GM06990 (cell line): ENCODE data around the gene RGS10.
"Not testable (repeated sequence)": the region's sequence is repeated elsewhere in the genome, so short reads cannot be mapped to it uniquely, and the experiment has no call there.

ENCODE experiments used
- DNase-seq: peaks from one replicate; pipeline ENCODE4 v3.0.0-alpha.2; 2011; ENCODE audit not compliant: insufficient read length; ENCODE audit errors: extremely low read depth
- H3K27me3 ChIP-seq: replicated peaks from 2 replicates; pipeline ENCODE4 v1.6.0; 2011; ENCODE audit warnings: low read length; ENCODE audit not compliant: control insufficient read depth, insufficient read depth
- H3K36me3 ChIP-seq: 2 replicates; pipeline ENCODE4 v1.5.1; 2011; ENCODE audit warnings: low read length; ENCODE audit not compliant: control insufficient read depth, insufficient read depth
- H3K4me3 ChIP-seq: replicated peaks from 2 replicates; pipeline ENCODE4 v1.5.1; 2011; ENCODE audit warnings: low read depth, mild to moderate bottlenecking, control low read depth, low read length
- TF ChIP-seq, protein P1 (sequence below): IDR thresholded peaks from 2 replicates; pipeline ENCODE4 v1.5.1; 2011; ENCODE audit warnings: low read length, control low read depth, mild to moderate bottlenecking, inconsistent platforms; ENCODE audit not compliant: insufficient read depth, poor library complexity, severe bottlenecking

The RGS10 gene

DNA sequence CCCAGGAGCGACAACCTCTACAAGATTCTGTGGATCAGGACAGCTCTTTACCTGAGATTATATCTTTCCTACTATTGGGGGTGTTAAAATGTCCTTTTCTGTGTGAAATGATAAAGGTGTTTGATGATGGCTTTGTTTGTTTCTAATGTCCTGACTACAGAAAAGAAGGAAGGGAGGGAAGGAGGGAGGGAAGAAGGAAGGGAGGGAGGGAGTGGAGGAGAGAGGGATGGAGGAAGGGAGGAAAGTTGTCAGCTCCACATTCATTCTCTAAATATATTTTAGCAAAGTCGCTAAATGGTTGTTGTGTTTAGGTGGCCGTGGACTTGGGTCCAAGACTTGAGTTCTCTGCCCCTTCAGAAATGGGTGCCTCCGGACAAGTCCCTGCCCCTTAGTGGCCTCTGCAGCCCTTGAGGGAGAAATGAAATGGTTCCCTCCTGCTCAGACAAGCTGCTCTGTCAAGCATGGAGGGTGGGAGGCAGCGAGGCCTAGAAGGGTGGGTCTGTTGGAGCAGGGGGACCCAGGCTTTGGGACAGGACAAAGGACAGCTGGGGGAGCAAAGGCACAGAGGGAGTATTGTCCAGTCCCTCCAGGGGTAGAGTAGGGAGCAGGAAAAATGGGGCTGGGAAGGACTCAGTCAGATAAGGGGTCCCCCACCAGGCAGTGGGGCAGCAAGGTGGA is 4.4 kb downstream of the RGS10 start:
- TF ChIP-seq, protein P1, sequence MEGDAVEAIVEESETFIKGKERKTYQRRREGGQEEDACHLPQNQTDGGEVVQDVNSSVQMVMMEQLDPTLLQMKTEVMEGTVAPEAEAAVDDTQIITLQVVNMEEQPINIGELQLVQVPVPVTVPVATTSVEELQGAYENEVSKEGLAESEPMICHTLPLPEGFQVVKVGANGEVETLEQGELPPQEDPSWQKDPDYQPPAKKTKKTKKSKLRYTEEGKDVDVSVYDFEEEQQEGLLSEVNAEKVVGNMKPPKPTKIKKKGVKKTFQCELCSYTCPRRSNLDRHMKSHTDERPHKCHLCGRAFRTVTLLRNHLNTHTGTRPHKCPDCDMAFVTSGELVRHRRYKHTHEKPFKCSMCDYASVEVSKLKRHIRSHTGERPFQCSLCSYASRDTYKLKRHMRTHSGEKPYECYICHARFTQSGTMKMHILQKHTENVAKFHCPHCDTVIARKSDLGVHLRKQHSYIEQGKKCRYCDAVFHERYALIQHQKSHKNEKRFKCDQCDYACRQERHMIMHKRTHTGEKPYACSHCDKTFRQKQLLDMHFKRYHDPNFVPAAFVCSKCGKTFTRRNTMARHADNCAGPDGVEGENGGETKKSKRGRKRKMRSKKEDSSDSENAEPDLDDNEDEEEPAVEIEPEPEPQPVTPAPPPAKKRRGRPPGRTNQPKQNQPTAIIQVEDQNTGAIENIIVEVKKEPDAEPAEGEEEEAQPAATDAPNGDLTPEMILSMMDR, result no peak
- Histone ChIP-seq H3K36me3 (peaks cover 1% of the 10 kb centered on the region; the same call in 1 of the 2 replicates), H3K27me3 (no peaks in the 10 kb centered on the region), H3K4me3 (no peak overlapping the region)
- no peak for DNase-seq

DNA sequence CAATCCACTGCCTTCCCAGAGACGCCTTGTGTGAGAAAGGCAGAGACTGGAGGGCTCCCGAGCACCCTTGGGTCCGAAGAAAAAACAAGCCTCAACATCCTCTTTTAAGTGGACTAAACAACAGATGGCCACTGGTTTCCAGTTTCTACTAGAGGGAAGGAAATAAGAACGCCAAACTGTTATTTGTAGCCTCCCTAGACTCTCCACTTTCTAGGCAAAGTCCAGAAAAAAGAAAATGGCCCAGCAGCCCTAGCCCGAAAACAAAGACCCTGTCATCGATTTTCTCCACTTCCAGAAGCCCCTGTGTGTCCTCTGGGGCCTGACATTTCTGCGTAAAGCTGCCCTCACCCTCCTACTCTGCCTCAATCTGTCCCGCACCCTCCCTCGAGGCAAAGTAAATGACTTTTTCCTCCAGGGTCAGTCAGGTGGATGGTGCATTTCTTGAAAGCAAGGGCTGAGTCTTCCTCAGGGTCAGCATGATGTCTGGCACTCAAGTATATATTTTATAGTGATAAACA is 6.0 kb downstream of the RGS10 start:
- Histone ChIP-seq H3K27me3 (no peaks in the 10 kb centered on the region), H3K36me3 (peaks cover 1% of the 10 kb centered on the region; the same call in 1 of the 2 replicates), H3K4me3 (no peak overlapping the region)
- no peak for DNase-seq
- TF ChIP-seq, protein P1, result no peak

DNA sequence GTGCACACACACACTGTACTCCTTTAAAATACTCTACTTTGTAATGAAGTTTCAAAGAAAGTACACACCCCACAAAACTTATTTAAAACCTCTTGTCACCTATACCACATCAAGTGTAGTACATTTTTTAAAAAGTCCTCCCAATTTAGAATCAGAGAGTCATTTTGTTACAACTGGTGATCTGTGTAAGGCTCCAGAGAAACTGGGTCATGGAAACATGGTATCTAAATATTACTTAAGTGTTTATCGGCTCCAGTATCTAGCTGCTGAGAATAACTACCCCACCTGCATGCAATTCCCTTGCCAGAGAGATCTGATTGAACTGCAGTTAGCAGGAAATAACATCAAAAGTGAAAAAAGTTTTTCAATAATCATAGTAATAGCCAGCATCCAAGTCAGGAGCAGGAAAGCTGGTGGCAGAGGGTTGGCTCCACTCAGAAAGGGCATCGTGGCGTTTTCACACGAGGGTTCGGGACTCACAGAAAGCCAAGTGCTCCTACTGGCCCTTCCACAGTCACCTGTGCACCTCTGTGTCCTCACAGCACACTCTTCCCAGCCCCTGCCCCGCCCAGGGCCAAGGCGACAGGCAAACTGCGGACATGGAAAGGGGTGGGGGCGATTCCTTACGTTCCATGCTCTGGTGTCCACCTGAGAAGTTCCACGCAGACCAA is 6.5 kb downstream of the RGS10 start:
- TF ChIP-seq, protein P1, result no peak
- H3K4me3 ChIP-seq, result no peak overlapping the region
- DNase-seq, result no peak
- H3K36me3 ChIP-seq, result peaks cover 1% of the 10 kb centered on the region; the same call in 1 of the 2 replicates
- H3K27me3 ChIP-seq, result no peaks in the 10 kb centered on the region

DNA sequence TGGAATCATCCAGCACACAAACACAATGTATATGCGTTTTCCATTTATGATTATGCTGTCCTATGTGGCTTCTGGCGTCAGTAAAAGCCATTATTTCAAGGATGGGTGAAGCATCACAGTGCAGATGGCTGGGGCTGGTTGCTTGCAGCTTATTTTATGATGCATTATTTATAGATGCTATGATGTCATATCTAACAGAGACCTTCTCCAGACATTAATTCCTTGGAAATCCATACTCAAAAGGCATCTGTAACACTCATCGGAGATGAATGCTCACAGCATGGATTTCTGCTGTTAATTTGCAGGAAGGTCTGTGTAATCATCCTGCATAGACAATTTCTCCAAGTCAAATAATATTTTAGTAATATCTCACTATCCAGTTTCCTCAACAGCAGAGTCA is 7.2 kb downstream of the RGS10 start:
- H3K36me3 ChIP-seq, result peaks cover 1% of the 10 kb centered on the region; the same call in 1 of the 2 replicates
- H3K27me3 ChIP-seq, result no peaks in the 10 kb centered on the region
- TF ChIP-seq, protein P1, result no peak
- no peak overlapping the region for H3K4me3 ChIP-seq
- no peak for DNase-seq

DNA sequence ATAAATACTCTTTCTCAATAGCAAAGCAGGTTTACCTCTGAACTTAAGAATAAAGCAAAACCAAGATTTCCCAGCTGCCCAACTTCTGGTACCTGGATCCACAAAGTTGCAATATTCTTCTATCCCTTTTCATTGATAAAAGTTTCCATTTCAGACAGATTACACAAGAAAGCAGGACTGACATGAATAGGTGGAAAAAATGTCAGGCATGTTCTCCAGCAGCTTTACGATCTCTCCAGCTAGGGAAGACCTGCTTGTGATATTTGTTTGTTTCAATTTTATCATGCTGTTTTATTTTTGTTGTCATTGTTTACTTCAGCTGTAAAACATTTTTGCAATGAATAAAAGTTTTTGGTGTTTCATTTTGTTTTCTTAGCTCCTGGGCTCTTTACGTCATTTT is 9.0 kb downstream of the RGS10 start:
- TF ChIP-seq, protein P1, result no peak
- DNase-seq, result no peak
- H3K36me3 ChIP-seq, result peaks cover 1% of the 10 kb centered on the region; the same call in 1 of the 2 replicates
- H3K4me3 ChIP-seq, result no peak overlapping the region
- H3K27me3 ChIP-seq, result no peaks in the 10 kb centered on the region

DNA sequence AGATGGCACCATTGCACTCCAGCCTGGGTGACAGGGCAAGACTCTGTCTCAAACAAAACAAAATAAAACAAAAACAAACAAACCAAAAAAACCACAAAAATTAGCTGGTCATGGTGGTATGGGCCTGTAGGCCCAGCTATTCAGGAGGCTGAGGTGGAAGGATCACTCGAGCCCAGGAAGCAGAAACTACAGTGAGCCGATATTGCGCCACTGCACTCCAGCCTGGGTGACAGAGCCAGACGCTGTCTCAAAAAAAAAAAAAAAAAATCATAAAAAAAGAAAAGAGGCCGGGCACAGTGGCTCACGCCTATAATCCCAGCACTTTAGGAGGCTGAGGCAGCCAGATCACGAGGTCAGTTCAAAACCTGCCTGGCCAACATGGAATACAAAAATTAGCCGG is 9.7 kb downstream of the RGS10 start:
- H3K27me3 ChIP-seq, H3K4me3 ChIP-seq, DNase-seq, H3K36me3 ChIP-seq: not testable (repeated sequence)

DNA sequence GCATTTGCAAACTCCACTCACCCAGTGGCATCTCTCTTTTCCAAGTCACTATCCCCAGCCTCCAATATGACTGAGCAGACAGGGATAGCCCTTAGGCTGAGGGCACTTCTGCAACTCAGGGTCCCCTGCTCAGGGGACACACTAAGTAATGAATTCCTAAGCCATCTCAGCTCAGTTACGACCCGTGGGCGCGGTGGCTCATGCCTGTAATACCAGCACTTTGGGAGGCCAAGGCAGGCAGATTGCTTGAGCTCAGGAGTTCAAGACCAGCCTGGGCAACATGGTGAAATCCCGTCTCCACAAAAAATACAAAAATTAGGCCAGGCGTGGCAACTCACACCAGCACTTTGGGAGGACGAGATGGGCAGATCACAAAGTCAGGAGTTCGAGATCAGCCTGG is 10.3 kb downstream of the RGS10 start:
- not testable (repeated sequence) for DNase-seq, H3K36me3 ChIP-seq

More for the DNA sequence above, 10.3 kb downstream of the RGS10 start:
- not testable (repeated sequence) for H3K4me3 ChIP-seq, H3K27me3 ChIP-seq
